Pancreas (tissue), 10 donors: ENCODE data around the gene TMIGD3. TPM values are rescaled to one million over a fixed set of nuclear protein-coding genes. Genes with fewer than 3 reads are reported as not detected.

Source experiments
- ATAC-seq, 4 donors: fragments of 200-7000 bp; cut with Tn5 transposase; one replicate each; pipeline versions ENCODE4 v1.8.0 to v1.9.1; 2020; ENCODE audit warnings: mild to moderate bottlenecking in 4 of 4, moderate library complexity in 4 of 4
- DNase-seq, 6 donors: peaks; one replicate each; pipeline ENCODE4 v3.0.0-alpha.2; 2020
- FAIRE-seq: peaks from 2 replicates; lab custom pipeline; 2012; peaks lifted over from hg19 to GRCh38; lab: Jason Lieb, UNC
- H3K27ac ChIP-seq, 4 donors: fragments of 200-600 bp; sonication (generic); 1 replicate in 3 of 4; 2 replicates in 1 of 4; pipeline versions ENCODE4 v1.5.0 to v1.8.0; 2020
- H3K27me3 ChIP-seq, 4 donors: fragments of 200-600 bp; one replicate each; pipeline ENCODE4 v1.8.0; 2021
- H3K36me3 ChIP-seq, 3 donors: fragments of 200-600 bp; sonication (generic) in 1 of 3; one replicate each; pipeline versions ENCODE4 v1.5.0 to v1.8.0; 2020 to 2021
- H3K4me1 ChIP-seq, 3 donors: fragments of 200-600 bp; one replicate each; pipeline ENCODE4 v1.8.0; 2021
- H3K4me3 ChIP-seq, 4 donors: fragments of 200-600 bp; sonication (generic) in 2 of 4; one replicate each; pipeline versions ENCODE4 v1.5.0 to v1.8.0; 2020 to 2021
- H3K9me3 ChIP-seq, 4 donors: fragments of 200-600 bp; one replicate each; pipeline ENCODE4 v1.8.0; 2021
- CTCF ChIP-seq, 4 donors: fragments of 200-600 bp; sonication (generic) in 3 of 4; IDR thresholded peaks; one replicate each; pipeline versions ENCODE4 v1.5.0 to v1.8.0; 2021; ENCODE audit warnings: antibody characterized with exemption in 4 of 4
- WGBS, 2 donors: extraction: QIAGEN DNeasy Blood & Tissue Kit; methylation state at CpG; one replicate each; pipeline ENCODE4 v1.1.7; 2013; 5-methylcytosine and 5-hydroxymethylcytosine counted together
- intact Hi-C, 3 donors: fragments of 100-400 bp; cut with DNase I; formaldehyde crosslinking; loops; one replicate each; pipeline versions ENCODE4 v1.11.1 to v1.14.2; 2022
- polyA plus RNA-seq, 2 donors: library from polyadenylated mRNA; stranded (reverse); fragments of 200-250 nt; gene quantifications; one replicate each; pipeline ENCODE4 v1.2.3, GENCODE V29; 2013
- total RNA-seq, 6 donors: library from RNA; stranded (reverse); fragmentation: NEBNext Ultra II Directional in 4 of 6; extraction: Animal tissue kit (Norgen Biotek cat#: 25700) in 4 of 6; gene quantifications; one replicate each; pipeline versions ENCODE4 v1.2.1 to v1.2.4, GENCODE V29; 2021 to 2023
- donor health status: healthy with polysubstance abuse.
- donor health status: DM: no; HTN: no; CAD: no; lungs with moderate emphysema.
- donor health status: DM: no; HTN: no; CAD: no.
- donor health status: control.
- donor health status: control.
- donor health status: Bipolar disorder and iron deficiency.
- donor health status: DM: yes; HTN: yes; CAD: no.
- donor health status: DM: no; HTN: no; CAD: no.
- donor health status: DM: no; HTN: no; CAD: no.
- donor health status: DM: yes; HTN: yes; CAD: no.

The TMIGD3 gene
- total and polyA plus RNA-seq, 8 donors = 0.25 to 3.7 (median 1.1) TPM; not detected in 2

GRCh38 chr1:111505641-111506119 is 2.2 kb upstream of the TMIGD3 start:
- Histone ChIP-seq H3K27ac (peak overlapping the region in 2 of 4 donors; percentile 23 to 55), H3K9me3 (no peaks in the 10 kb centered on the region), H3K27me3 (no peaks in the 10 kb centered on the region), H3K36me3 (no peaks in the 10 kb centered on the region), H3K4me3 (no peak overlapping the region), H3K4me1 (peaks cover 0 to 17% (median 0%) of the 10 kb centered on the region in 3 donors)
- TF ChIP-seq CTCF (IDR thresholded peaks at IDR 0.05) = no peak
- WGBS, 2 donors = 82 to 87% methylated on average over 6 of the region's 6 CpGs
- peak in 1 of 4 donors; percentile 4 for ATAC-seq
- DNase-seq = peak in 1 of 6 donors; percentile 45
- intact Hi-C loops = loop anchor here in 1 of 3 donors (10.0 kb wide), 1 partner anchor 259 kb away; no protein-coding TSS in a partner anchor
- no peak for FAIRE-seq

GRCh38 chr1:111504097-111504496 is 664 bp upstream of the TMIGD3 start:
- Histone ChIP-seq H3K27ac (peak overlapping the region in 1 of 4 donors; percentile 18), H3K36me3 (no peaks in the 10 kb centered on the region), H3K27me3 (no peaks in the 10 kb centered on the region), H3K4me1 (peaks cover 0 to 17% (median 0%) of the 10 kb centered on the region in 3 donors), H3K9me3 (no peaks in the 10 kb centered on the region), H3K4me3 (no peak overlapping the region)
- DNase-seq (no peak), FAIRE-seq (no peak), ATAC-seq (no peak)
- TF ChIP-seq CTCF (IDR thresholded peaks at IDR 0.05) = no peak
- WGBS, 2 donors = 40 to 46% methylated on average over 6 of the region's 6 CpGs
- intact Hi-C loops = loop anchor here in 1 of 3 donors (10.0 kb wide), 1 partner anchor 261 kb away; no protein-coding TSS in a partner anchor

GRCh38 chr1:111501645-111502044 is 1.8 kb downstream of the TMIGD3 start:
- Histone ChIP-seq H3K9me3 (no peaks in the 10 kb centered on the region), H3K27ac (no peak overlapping the region)
- intact Hi-C loops = loop anchor here in 1 of 3 donors (10.0 kb wide), 1 partner anchor 263 kb away; no protein-coding TSS in a partner anchor

GRCh38 chr1:111499026-111499785 is 4.2 kb downstream of the TMIGD3 start:
- Histone ChIP-seq H3K9me3 (no peaks in the 10 kb centered on the region), H3K4me3 (no peak overlapping the region), H3K27ac (no peak overlapping the region), H3K27me3 (no peaks in the 10 kb centered on the region), H3K4me1 (no peaks in the 10 kb centered on the region), H3K36me3 (no peaks in the 10 kb centered on the region)
- DNase-seq = no peak
- no peak for ATAC-seq
- intact Hi-C loops = no loop called here
- FAIRE-seq = no peak
- 84 to 92% methylated on average over 5 of the region's 5 CpGs for WGBS, 2 donors
- TF ChIP-seq CTCF (IDR thresholded peaks at IDR 0.05) = no peak

More at GRCh38 chr1:111501645-111502044, 1.8 kb downstream of the TMIGD3 start:
- Histone ChIP-seq H3K4me3 (no peak overlapping the region), H3K27me3 (no peaks in the 10 kb centered on the region), H3K36me3 (no peaks in the 10 kb centered on the region), H3K4me1 (no peaks in the 10 kb centered on the region)
- 64 to 76% methylated on average over 7 of the region's 7 CpGs for WGBS, 2 donors
- ATAC-seq (no peak), FAIRE-seq (no peak), DNase-seq (no peak)
- no peak for TF ChIP-seq CTCF (IDR thresholded peaks at IDR 0.05)
